ENCODE results near the gene ISM1. TPM values are rescaled to one million over a fixed set of nuclear protein-coding genes. Genes with fewer than 3 reads are reported as not detected.

Gene ISM1
- total and polyA plus RNA-seq, 2 experiments from 2014 or later, result 0.15 to 0.63 TPM

DNA sequence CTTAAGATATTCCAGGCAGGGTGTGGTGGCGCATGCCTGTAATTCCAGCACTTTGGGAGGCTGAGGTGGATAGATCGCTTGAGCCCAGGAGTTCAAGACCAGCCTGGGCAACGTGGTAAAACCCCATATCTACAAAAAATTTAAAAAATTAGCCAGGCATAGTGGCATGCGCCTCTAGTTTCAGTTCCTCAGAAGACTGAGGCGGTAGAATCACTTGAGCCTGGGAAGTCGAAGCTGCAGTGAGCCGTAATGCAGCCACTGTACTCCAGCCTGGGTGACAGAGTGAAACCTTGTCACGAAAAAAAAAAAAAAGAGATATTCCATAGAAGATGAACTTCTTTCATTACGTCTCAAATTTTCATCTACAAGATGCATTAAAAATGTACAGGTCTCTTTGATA, 46.7 kb upstream of the ISM1 start (continued):
- TF ChIP-seq NANOG (IDR thresholded peaks at IDR 0.05; ENCODE audit: borderline replicate concordance) (no peak), EZH2 (IDR thresholded peaks at IDR 0.05; ENCODE audit: low read depth, unreplicated experiment) (no peak), EZH2phosphoT487 (IDR thresholded peaks at IDR 0.05; ENCODE audit: unreplicated experiment) (no peak)
- TF ChIP-seq, protein P1, sequence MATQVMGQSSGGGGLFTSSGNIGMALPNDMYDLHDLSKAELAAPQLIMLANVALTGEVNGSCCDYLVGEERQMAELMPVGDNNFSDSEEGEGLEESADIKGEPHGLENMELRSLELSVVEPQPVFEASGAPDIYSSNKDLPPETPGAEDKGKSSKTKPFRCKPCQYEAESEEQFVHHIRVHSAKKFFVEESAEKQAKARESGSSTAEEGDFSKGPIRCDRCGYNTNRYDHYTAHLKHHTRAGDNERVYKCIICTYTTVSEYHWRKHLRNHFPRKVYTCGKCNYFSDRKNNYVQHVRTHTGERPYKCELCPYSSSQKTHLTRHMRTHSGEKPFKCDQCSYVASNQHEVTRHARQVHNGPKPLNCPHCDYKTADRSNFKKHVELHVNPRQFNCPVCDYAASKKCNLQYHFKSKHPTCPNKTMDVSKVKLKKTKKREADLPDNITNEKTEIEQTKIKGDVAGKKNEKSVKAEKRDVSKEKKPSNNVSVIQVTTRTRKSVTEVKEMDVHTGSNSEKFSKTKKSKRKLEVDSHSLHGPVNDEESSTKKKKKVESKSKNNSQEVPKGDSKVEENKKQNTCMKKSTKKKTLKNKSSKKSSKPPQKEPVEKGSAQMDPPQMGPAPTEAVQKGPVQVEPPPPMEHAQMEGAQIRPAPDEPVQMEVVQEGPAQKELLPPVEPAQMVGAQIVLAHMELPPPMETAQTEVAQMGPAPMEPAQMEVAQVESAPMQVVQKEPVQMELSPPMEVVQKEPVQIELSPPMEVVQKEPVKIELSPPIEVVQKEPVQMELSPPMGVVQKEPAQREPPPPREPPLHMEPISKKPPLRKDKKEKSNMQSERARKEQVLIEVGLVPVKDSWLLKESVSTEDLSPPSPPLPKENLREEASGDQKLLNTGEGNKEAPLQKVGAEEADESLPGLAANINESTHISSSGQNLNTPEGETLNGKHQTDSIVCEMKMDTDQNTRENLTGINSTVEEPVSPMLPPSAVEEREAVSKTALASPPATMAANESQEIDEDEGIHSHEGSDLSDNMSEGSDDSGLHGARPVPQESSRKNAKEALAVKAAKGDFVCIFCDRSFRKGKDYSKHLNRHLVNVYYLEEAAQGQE (IDR thresholded peaks at IDR 0.05; ENCODE audit: unreplicated experiment), result no peak

DNA sequence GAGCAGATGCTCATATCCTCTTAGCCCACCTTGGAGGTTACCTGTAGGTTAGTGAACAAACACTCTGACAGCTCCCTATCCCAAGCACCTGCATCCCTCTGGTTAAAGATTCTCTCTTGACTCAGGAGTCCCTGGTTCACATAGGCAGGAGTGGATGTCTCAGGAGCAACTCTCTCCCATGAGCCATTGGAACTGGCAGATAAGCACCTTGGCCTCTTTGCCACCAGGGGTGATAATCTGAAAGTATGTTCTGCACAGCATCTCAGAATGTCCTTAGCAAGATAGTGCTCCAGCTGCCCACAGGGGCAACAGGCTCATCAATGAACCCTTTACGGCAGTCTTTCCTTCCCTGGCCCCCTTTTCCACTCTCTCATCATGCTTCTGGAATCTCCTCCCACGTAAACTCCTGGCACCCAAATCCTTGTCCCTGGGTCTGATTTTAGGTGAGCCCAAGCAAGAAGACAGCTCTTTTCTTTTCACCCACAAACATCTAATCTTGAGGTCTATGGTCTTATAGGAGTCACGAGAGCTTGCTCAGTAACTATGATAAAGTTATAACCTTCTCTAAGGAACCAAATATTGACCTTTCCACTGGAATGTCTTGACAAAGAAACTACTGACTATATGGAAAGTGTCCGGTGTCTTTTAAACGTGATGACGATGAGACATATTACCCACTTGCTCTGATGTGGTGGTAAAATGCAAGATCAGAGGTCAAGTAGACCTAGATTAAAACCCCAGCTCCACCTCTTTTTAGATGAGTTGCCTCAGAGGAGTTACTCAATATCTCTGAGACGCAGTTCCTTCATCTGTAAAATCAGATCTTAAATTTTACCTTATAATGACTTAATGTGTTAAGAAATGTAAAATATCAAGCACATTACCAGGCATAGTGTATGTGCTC, 39.8 kb upstream of the ISM1 start:
- Mint-ChIP-seq H3K9me3 (no peaks in the 10 kb centered on the region), H3K27me3 (ENCODE audit: insufficient read depth, low read depth, poor library complexity) (no peaks in the 10 kb centered on the region), H3K27ac (no peak overlapping the region; the same call in 1 of the 2 replicates), H3K36me3 (ENCODE audit: low read depth) (no peaks in the 10 kb centered on the region), H3K4me3 (no peak overlapping the region), H3K4me1 (peaks cover 14% of the 10 kb centered on the region)
- Histone ChIP-seq H3K4me2 (no peak overlapping the region), H3K4me3 (no peak overlapping the region), H3K27ac (ENCODE audit: low read depth) (no peak overlapping the region), H3F3A (replicated peaks; ENCODE audit: low read depth) (no peaks in the 10 kb centered on the region), H3K36me3 (ENCODE audit: insufficient read depth) (no peaks in the 10 kb centered on the region), H4K20me1 (replicated peaks; ENCODE audit: insufficient read depth) (no peaks in the 10 kb centered on the region), H3K9me2 (ENCODE audit: insufficient read depth) (peaks cover 7% of the 10 kb centered on the region; the same call in 1 of the 2 replicates), H3K79me2 (replicated peaks; ENCODE audit: insufficient read depth) (no peaks in the 10 kb centered on the region), H2AFZ (no peak overlapping the region), H3K4me1 (ENCODE audit: insufficient read depth) (peaks cover 12% of the 10 kb centered on the region), H3K27me3 (ENCODE audit: insufficient read depth) (no peaks in the 10 kb centered on the region)
- DNase-seq (ENCODE audit: low spot score) (no peak), ATAC-seq (no peak)
- TF ChIP-seq, protein P1 (IDR thresholded peaks at IDR 0.05; ENCODE audit: unreplicated experiment), result no peak
- no peak for TF ChIP-seq EZH2 (IDR thresholded peaks at IDR 0.05; ENCODE audit: low read depth, unreplicated experiment)
- TF ChIP-seq JUNB (IDR thresholded peaks at IDR 0.05; ENCODE audit: unreplicated experiment), result no peak
- no peak for TF ChIP-seq ZNF331 (CRISPR knock-in tag; IDR thresholded peaks at IDR 0.05; ENCODE audit: low read depth)
- TF ChIP-seq, protein P2, sequence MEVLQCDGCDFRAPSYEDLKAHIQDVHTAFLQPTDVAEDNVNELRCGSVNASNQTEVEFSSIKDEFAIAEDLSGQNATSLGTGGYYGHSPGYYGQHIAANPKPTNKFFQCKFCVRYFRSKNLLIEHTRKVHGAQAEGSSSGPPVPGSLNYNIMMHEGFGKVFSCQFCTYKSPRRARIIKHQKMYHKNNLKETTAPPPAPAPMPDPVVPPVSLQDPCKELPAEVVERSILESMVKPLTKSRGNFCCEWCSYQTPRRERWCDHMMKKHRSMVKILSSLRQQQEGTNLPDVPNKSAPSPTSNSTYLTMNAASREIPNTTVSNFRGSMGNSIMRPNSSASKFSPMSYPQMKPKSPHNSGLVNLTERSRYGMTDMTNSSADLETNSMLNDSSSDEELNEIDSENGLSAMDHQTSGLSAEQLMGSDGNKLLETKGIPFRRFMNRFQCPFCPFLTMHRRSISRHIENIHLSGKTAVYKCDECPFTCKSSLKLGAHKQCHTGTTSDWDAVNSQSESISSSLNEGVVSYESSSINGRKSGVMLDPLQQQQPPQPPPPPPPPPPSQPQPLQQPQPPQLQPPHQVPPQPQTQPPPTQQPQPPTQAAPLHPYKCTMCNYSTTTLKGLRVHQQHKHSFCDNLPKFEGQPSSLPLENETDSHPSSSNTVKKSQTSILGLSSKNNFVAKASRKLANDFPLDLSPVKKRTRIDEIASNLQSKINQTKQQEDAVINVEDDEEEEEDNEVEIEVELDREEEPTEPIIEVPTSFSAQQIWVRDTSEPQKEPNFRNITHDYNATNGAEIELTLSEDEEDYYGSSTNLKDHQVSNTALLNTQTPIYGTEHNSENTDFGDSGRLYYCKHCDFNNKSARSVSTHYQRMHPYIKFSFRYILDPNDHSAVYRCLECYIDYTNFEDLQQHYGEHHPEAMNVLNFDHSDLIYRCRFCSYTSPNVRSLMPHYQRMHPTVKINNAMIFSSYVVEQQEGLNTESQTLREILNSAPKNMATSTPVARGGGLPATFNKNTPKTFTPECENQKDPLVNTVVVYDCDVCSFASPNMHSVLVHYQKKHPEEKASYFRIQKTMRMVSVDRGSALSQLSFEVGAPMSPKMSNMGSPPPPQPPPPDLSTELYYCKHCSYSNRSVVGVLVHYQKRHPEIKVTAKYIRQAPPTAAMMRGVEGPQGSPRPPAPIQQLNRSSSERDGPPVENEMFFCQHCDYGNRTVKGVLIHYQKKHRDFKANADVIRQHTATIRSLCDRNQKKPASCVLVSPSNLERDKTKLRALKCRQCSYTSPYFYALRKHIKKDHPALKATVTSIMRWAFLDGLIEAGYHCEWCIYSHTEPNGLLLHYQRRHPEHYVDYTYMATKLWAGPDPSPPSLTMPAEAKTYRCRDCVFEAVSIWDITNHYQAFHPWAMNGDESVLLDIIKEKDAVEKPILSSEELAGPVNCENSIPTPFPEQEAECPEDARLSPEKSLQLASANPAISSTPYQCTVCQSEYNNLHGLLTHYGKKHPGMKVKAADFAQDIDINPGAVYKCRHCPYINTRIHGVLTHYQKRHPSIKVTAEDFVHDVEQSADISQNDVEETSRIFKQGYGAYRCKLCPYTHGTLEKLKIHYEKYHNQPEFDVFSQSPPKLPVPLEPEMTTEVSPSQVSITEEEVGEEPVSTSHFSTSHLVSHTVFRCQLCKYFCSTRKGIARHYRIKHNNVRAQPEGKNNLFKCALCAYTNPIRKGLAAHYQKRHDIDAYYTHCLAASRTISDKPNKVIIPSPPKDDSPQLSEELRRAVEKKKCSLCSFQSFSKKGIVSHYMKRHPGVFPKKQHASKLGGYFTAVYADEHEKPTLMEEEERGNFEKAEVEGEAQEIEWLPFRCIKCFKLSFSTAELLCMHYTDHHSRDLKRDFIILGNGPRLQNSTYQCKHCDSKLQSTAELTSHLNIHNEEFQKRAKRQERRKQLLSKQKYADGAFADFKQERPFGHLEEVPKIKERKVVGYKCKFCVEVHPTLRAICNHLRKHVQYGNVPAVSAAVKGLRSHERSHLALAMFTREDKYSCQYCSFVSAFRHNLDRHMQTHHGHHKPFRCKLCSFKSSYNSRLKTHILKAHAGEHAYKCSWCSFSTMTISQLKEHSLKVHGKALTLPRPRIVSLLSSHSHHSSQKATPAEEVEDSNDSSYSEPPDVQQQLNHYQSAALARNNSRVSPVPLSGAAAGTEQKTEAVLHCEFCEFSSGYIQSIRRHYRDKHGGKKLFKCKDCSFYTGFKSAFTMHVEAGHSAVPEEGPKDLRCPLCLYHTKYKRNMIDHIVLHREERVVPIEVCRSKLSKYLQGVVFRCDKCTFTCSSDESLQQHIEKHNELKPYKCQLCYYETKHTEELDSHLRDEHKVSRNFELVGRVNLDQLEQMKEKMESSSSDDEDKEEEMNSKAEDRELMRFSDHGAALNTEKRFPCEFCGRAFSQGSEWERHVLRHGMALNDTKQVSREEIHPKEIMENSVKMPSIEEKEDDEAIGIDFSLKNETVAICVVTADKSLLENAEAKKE (CRISPR knock-in tag; IDR thresholded peaks at IDR 0.05), result no peak
- TF ChIP-seq STAT1 (IDR thresholded peaks at IDR 0.05; ENCODE audit: unreplicated experiment), result no peak
